Esophagus muscularis mucosa (tissue), 4 donors: ENCODE data around the gene PTPRN2.

Source experiments
- EP300 ChIP-seq: sonication (generic); formaldehyde crosslinking; IDR thresholded peaks from one replicate; pipeline ENCODE4 v1.6.1; 2017; ENCODE audit warnings: antibody characterized with exemption
- POLR2AphosphoS5 ChIP-seq, 2 donors: sonication (generic); formaldehyde crosslinking; IDR thresholded peaks; one replicate each; pipeline ENCODE4 v1.6.1; 2017; ENCODE audit warnings: antibody characterized with exemption in 2 of 2
- TF ChIP-seq, protein P1 (sequence below), 3 experiments: fragments of 200-600 bp in 2 of 3; fragments of 450-650 bp in 1 of 3; sonication (generic) in 2 of 3; IDR thresholded peaks; one replicate each; pipeline ENCODE4 v1.5.1; 2017 to 2019; ENCODE audit warnings: antibody characterized with exemption in 3 of 3, mild to moderate bottlenecking in 2 of 3, moderate library complexity in 1 of 3

DNA sequence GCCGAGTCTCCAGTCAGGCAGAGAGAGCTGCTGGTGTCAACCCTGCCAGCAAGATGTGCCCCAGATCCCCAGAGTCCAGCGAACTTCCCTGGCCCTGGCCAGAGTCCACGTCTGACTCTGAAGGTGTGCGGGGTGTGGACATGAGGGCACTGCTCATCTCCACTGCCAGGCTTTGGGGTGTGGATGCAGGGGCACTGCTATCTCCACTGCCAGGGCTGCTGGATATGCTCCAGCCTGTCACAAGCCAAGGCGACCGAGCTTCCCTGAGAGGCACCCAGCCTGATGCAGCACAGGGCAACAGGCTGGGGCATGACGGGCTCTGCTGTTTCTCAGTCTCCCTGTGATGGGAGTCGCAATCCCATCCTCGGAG is 596.8 kb downstream of the PTPRN2 start:
- TF ChIP-seq EP300, result no peak
- TF ChIP-seq, protein P1, sequence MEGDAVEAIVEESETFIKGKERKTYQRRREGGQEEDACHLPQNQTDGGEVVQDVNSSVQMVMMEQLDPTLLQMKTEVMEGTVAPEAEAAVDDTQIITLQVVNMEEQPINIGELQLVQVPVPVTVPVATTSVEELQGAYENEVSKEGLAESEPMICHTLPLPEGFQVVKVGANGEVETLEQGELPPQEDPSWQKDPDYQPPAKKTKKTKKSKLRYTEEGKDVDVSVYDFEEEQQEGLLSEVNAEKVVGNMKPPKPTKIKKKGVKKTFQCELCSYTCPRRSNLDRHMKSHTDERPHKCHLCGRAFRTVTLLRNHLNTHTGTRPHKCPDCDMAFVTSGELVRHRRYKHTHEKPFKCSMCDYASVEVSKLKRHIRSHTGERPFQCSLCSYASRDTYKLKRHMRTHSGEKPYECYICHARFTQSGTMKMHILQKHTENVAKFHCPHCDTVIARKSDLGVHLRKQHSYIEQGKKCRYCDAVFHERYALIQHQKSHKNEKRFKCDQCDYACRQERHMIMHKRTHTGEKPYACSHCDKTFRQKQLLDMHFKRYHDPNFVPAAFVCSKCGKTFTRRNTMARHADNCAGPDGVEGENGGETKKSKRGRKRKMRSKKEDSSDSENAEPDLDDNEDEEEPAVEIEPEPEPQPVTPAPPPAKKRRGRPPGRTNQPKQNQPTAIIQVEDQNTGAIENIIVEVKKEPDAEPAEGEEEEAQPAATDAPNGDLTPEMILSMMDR (IDR thresholded peaks at IDR 0.05), result no peak
- TF ChIP-seq POLR2AphosphoS5 (IDR thresholded peaks at IDR 0.05), result no peak
